Loucy (cell line): ENCODE results near the gene EOMES.

Source experiments
- H2AFZ ChIP-seq: fragments of 200-600 bp; sonication (generic); 2 replicates; pipeline ENCODE4 v1.6.0; 2016; ENCODE audit warnings: antibody characterized with exemption, mild to moderate bottlenecking, low read length, moderate library complexity
- H3F3A ChIP-seq: fragments of 200-600 bp; 2 replicates; pipeline ENCODE4 v1.6.0; 2016; ENCODE audit warnings: antibody characterized with exemption, low read depth, mild to moderate bottlenecking
- H3K27me3 ChIP-seq: fragments of 200-600 bp; sonication (generic); 2 replicates; pipeline ENCODE4 v1.6.1; 2014; ENCODE audit warnings: low read length, mild to moderate bottlenecking; ENCODE audit not compliant: insufficient read depth, poor library complexity, severe bottlenecking
- H3K36me3 ChIP-seq: fragments of 200-600 bp; sonication (generic); 2 replicates; pipeline ENCODE4 v1.6.1; 2016; ENCODE audit warnings: low read length; ENCODE audit not compliant: insufficient read depth
- H3K4me1 ChIP-seq: fragments of 200-600 bp; sonication (generic); 2 replicates; pipeline ENCODE4 v1.5.1; 2014; ENCODE audit warnings: low read length, mild to moderate bottlenecking; ENCODE audit not compliant: insufficient read depth, poor library complexity, severe bottlenecking
- H3K4me2 ChIP-seq: fragments of 200-600 bp; sonication (generic); 2 replicates; pipeline ENCODE4 v1.6.0; 2014; ENCODE audit warnings: antibody characterized with exemption, low read length, low read depth, mild to moderate bottlenecking; ENCODE audit not compliant: poor library complexity, severe bottlenecking
- H3K4me3 ChIP-seq: fragments of 200-600 bp; sonication (generic); 2 replicates; pipeline ENCODE4 v1.5.1; 2014; ENCODE audit warnings: low read length, mild to moderate bottlenecking, mixed read lengths; ENCODE audit not compliant: poor library complexity, severe bottlenecking
- H3K79me2 ChIP-seq: fragments of 200-600 bp; sonication (generic); 2 replicates; pipeline ENCODE4 v1.6.1; 2014; ENCODE audit warnings: low read length; ENCODE audit not compliant: insufficient read depth
- H3K9ac ChIP-seq: fragments of 200-600 bp; sonication (generic); 2 replicates; pipeline ENCODE4 v1.6.0; 2014; ENCODE audit warnings: mild to moderate bottlenecking, low read depth, low read length, moderate library complexity; ENCODE audit not compliant: poor library complexity, severe bottlenecking
- H3K9me2 ChIP-seq: fragments of 200-600 bp; sonication (generic); replicated peaks from 2 replicates; pipeline ENCODE4 v1.6.1; 2016; ENCODE audit warnings: low read depth, low read length, mixed read lengths
- H3K9me3 ChIP-seq: fragments of 200-600 bp; sonication (generic); 2 replicates; pipeline ENCODE4 v1.6.1; 2014; ENCODE audit warnings: mild to moderate bottlenecking, antibody characterized with exemption, low read length, low read depth; ENCODE audit not compliant: insufficient read depth
- H4K20me1 ChIP-seq: fragments of 200-600 bp; sonication (generic); 2 replicates; pipeline ENCODE4 v1.6.0; 2014; ENCODE audit warnings: antibody characterized with exemption, low read length, mild to moderate bottlenecking; ENCODE audit not compliant: insufficient read depth, poor library complexity, severe bottlenecking
- CTCF ChIP-seq: fragments of 200-600 bp; sonication (generic); conservative IDR thresholded peaks from 2 replicates; pipeline ENCODE4 v1.5.1; 2014; ENCODE audit warnings: mild to moderate bottlenecking, antibody characterized with exemption, low read length
- EZH2phosphoT487 ChIP-seq: fragments of 200-600 bp; IDR thresholded peaks from 2 replicates; pipeline ENCODE4 v1.6.1; 2018; ENCODE audit warnings: antibody characterized with exemption, mild to moderate bottlenecking, moderate library complexity, borderline replicate concordance

The EOMES gene

GRCh38 chr3:27678234-27678633 lies 43.9 kb downstream of the EOMES start:
- Histone ChIP-seq H3K9me2 (no peaks in the 10 kb centered on the region), H2AFZ (no peak overlapping the region), H3K9me3 (no peaks in the 10 kb centered on the region), H4K20me1 (no peaks in the 10 kb centered on the region), H3K27me3 (no peaks in the 10 kb centered on the region), H3F3A (no peaks in the 10 kb centered on the region), H3K79me2 (no peaks in the 10 kb centered on the region), H3K36me3 (no peaks in the 10 kb centered on the region), H3K9ac (no peak overlapping the region), H3K4me1 (peaks cover 8% of the 10 kb centered on the region), H3K4me3 (no peak overlapping the region), H3K4me2 (no peak overlapping the region)
- TF ChIP-seq EZH2phosphoT487 (no peak), CTCF (no peak)

GRCh38 chr3:27677565-27677964 lies 44.6 kb downstream of the EOMES start:
- Histone ChIP-seq H3K27me3 (no peaks in the 10 kb centered on the region), H3K9me3 (no peaks in the 10 kb centered on the region), H3F3A (no peaks in the 10 kb centered on the region), H2AFZ (no peak overlapping the region), H3K4me3 (no peak overlapping the region), H4K20me1 (no peaks in the 10 kb centered on the region), H3K9me2 (no peaks in the 10 kb centered on the region), H3K4me2 (no peak overlapping the region), H3K9ac (no peak overlapping the region), H3K79me2 (no peaks in the 10 kb centered on the region), H3K36me3 (no peaks in the 10 kb centered on the region), H3K4me1 (peaks cover 8% of the 10 kb centered on the region)
- no peak for TF ChIP-seq EZH2phosphoT487
- no peak for TF ChIP-seq CTCF

GRCh38 chr3:27675287-27675686 lies 46.8 kb downstream of the EOMES start:
- no peaks in the 10 kb centered on the region for H3K9me3 ChIP-seq
- H3K9ac ChIP-seq, result no peak overlapping the region
- no peak overlapping the region for H3K4me3 ChIP-seq
- H3F3A ChIP-seq, result no peaks in the 10 kb centered on the region
- H2AFZ ChIP-seq, result no peak overlapping the region
- no peaks in the 10 kb centered on the region for H3K36me3 ChIP-seq
- no peaks in the 10 kb centered on the region for H3K27me3 ChIP-seq
- H4K20me1 ChIP-seq, result no peaks in the 10 kb centered on the region
- no peaks in the 10 kb centered on the region for H3K9me2 ChIP-seq
- no peak overlapping the region for H3K4me2 ChIP-seq
- H3K79me2 ChIP-seq, result no peaks in the 10 kb centered on the region
- TF ChIP-seq CTCF (no peak), EZH2phosphoT487 (no peak)
- H3K4me1 ChIP-seq, result no peaks in the 10 kb centered on the region
